Ovary (tissue), 9 donors: ENCODE results near the gene NPPC. TPM values are rescaled to one million over a fixed set of nuclear protein-coding genes. Genes with fewer than 3 reads are reported as not detected.
"Not testable (repeated sequence)": the region's sequence is repeated elsewhere in the genome, so short reads cannot be mapped to it uniquely, and the experiment has no call there.

Experiments used
- DNase-seq, 5 donors: peaks; one replicate each; pipeline ENCODE4 v3.0.0-alpha.2; 2019 to 2020
- H3K27ac ChIP-seq, 2 donors: fragments of 200-600 bp; one replicate each; pipeline versions ENCODE4 v1.5.1 to v1.8.0; 2019 to 2022
- H3K27me3 ChIP-seq: fragments of 200-600 bp; one replicate; pipeline ENCODE4 v1.8.0; 2022
- H3K36me3 ChIP-seq: fragments of 200-600 bp; sonication (generic); one replicate; pipeline ENCODE4 v1.5.1; 2019
- H3K4me1 ChIP-seq: one replicate; pipeline ENCODE4 v1.8.1; 2013; ENCODE audit warnings: mild to moderate bottlenecking, moderate library complexity; ENCODE audit not compliant: insufficient read depth
- H3K4me3 ChIP-seq: fragments of 200-600 bp; sonication (generic); one replicate; pipeline ENCODE4 v1.5.1; 2017
- H3K9me3 ChIP-seq, 2 donors: fragments of 200-600 bp in 1 of 2; sonication (generic) in 1 of 2; one replicate each; pipeline versions ENCODE4 v1.5.1 to v1.8.1; 2013 to 2019; ENCODE audit warnings: mild to moderate bottlenecking in 1 of 2, moderate library complexity in 1 of 2
- CTCF ChIP-seq, 3 donors: fragments of 450-650 bp in 2 of 3; fragments of 200-600 bp in 1 of 3; IDR thresholded peaks; one replicate each; pipeline versions ENCODE4 v1.5.1 to v1.8.0; 2016 to 2022; ENCODE audit warnings: antibody characterized with exemption in 3 of 3, mild to moderate bottlenecking in 1 of 3
- EP300 ChIP-seq: sonication (generic); formaldehyde crosslinking; IDR thresholded peaks from one replicate; pipeline ENCODE4 v1.6.1; 2017; ENCODE audit warnings: antibody characterized with exemption
- POLR2A ChIP-seq: fragments of 450-650 bp; IDR thresholded peaks from one replicate; pipeline ENCODE4 v1.6.1; 2017; ENCODE audit warnings: antibody characterized with exemption, mild to moderate bottlenecking, moderate library complexity
- WGBS, 3 donors: extraction: QIAGEN DNeasy Blood & Tissue Kit in 1 of 3; methylation state at CpG; one replicate each; pipeline versions ENCODE4 v1.1.5 to v1.1.7; 2013 to 2017; 5-methylcytosine and 5-hydroxymethylcytosine counted together
- intact Hi-C, 4 donors: fragments of 100-400 bp; cut with DNase I; formaldehyde crosslinking; loops; one replicate each; pipeline versions ENCODE4 v1.11.0 to v1.15.1; 2022 to 2023
- polyA plus RNA-seq, 2 donors: library from polyadenylated mRNA; stranded (reverse); fragments of 200-250 nt in 1 of 2; fragments of 350-450 nt in 1 of 2; fragmentation: Illumina TruSeq in 1 of 2; extraction: RNeasy Lipid Tissue Mini Kit (QIAGEN cat#74804) in 1 of 2; gene quantifications; one replicate each; pipeline ENCODE4 v1.2.3, GENCODE V29; 2013 to 2014
- total RNA-seq, 7 donors: library from RNA; depleted of rRNA in 2 of 7; stranded (reverse); fragments of >200 nt in 2 of 7; fragmentation: NEBNext Ultra II Directional in 3 of 7; extraction: Animal tissue kit (Norgen Biotek cat#: 25700) in 3 of 7; gene quantifications; one replicate each; pipeline versions ENCODE4 v1.1.0 to v1.2.4, GENCODE V29; 2016 to 2023
- donor health status: DM: no; HTN: no; CAD: no; lungs with moderate emphysema.
- donor health status: DM: no; HTN: no; CAD: no.
- donor health status: Bipolar disorder and iron deficiency.
- donor health status: DM: yes; HTN: yes; CAD: no.
- donor health status: DM: no; HTN: no; CAD: no.
- donor health status: DM: yes; HTN: yes; CAD: no.

Gene NPPC
- total and polyA plus RNA-seq, 9 donors, result 0.18 to 4.3 (median 0.49) TPM; not detected in 3

GRCh38 chr2:231884438-231885140 lies 41.6 kb downstream of the NPPC start:
- intact Hi-C loops, result no loop called here
- H3K36me3 ChIP-seq, result no peaks in the 10 kb centered on the region
- H3K27me3 ChIP-seq, result no peaks in the 10 kb centered on the region
- DNase-seq, result no peak
- peaks cover 0 to 6% of the 10 kb centered on the region in 2 donors for H3K9me3 ChIP-seq
- no peak overlapping the region for H3K4me3 ChIP-seq
- no peak overlapping the region for H3K27ac ChIP-seq
- TF ChIP-seq EP300 (no peak), CTCF (IDR thresholded peaks at IDR 0.05) (no peak), POLR2A (no peak)
- no peaks in the 10 kb centered on the region for H3K4me1 ChIP-seq
- WGBS, 3 donors, result 32 to 39% (median 33%) methylated on average over 8 of the region's 8 CpGs

GRCh38 chr2:231883468-231883881 lies 42.7 kb downstream of the NPPC start:
- H3K4me1 ChIP-seq, result no peaks in the 10 kb centered on the region
- TF ChIP-seq EP300 (no peak), POLR2A (no peak), CTCF (IDR thresholded peaks at IDR 0.05) (no peak)
- H3K27me3 ChIP-seq, result no peaks in the 10 kb centered on the region
- peaks cover 0 to 6% of the 10 kb centered on the region in 2 donors for H3K9me3 ChIP-seq
- no peak overlapping the region for H3K27ac ChIP-seq
- H3K4me3 ChIP-seq, result no peak overlapping the region
- no peaks in the 10 kb centered on the region for H3K36me3 ChIP-seq
- WGBS, 3 donors, result 3 to 7% (median 5%) methylated on average over 5 of the region's 5 CpGs
- intact Hi-C loops, result no loop called here
- no peak for DNase-seq

DNA sequence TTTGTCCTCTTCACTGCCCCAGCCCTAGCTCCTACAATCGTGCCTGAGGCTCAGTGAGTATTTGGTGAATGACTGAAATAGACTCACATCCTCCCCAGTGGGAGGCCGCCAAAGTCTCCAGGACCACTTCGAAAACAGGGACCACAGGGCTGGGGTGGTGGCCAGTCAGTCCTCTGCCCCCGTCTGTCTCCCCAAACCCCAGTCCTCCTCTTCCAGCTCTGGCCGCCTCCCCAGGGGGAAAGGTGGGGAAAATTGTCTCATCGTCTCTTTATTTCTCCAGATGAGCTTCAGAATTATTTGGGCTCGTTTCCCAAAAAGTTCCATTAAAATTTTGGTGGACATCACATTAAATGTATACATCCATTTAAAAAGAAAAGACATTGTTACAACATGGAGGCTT lies 43.5 kb downstream of the NPPC start:
- intact Hi-C loops, result no loop called here
- DNase-seq, result no peak
- Histone ChIP-seq H3K4me1 (no peaks in the 10 kb centered on the region), H3K9me3 (peaks cover 0 to 6% of the 10 kb centered on the region in 2 donors), H3K4me3 (no peak overlapping the region), H3K27me3 (no peaks in the 10 kb centered on the region), H3K36me3 (no peaks in the 10 kb centered on the region), H3K27ac (no peak overlapping the region)
- TF ChIP-seq CTCF (IDR thresholded peaks at IDR 0.05), result no peak
- TF ChIP-seq EP300, result no peak
- no peak for TF ChIP-seq POLR2A
- 68 to 80% (median 74%) methylated on average over 7 of the region's 7 CpGs for WGBS, 3 donors

- DNase-seq, H3K9me3 ChIP-seq, H3K4me3 ChIP-seq, intact Hi-C loops, H3K36me3 ChIP-seq, H3K27ac ChIP-seq, H3K27me3 ChIP-seq, H3K4me1 ChIP-seq: not testable (repeated sequence)
- 80 to 85% (median 81%) methylated on average over 4 of the region's 4 CpGs for WGBS, 3 donors
These were observed 45.8 kb downstream of the NPPC start for GRCh38 chr2:231880371-231880770.

- no peaks in the 10 kb centered on the region for H3K9me3 ChIP-seq
- no peaks in the 10 kb centered on the region for H3K36me3 ChIP-seq
- H3K4me1 ChIP-seq, result no peaks in the 10 kb centered on the region
- intact Hi-C loops, result no loop called here
- TF ChIP-seq EP300 (no peak), POLR2A (no peak), CTCF (IDR thresholded peaks at IDR 0.05) (no peak)
- no peak overlapping the region for H3K4me3 ChIP-seq
- H3K27me3 ChIP-seq, result no peaks in the 10 kb centered on the region
- no peak for DNase-seq
- 77 to 80% (median 79%) methylated on average over 7 of the region's 7 CpGs for WGBS, 3 donors
- H3K27ac ChIP-seq, result no peak overlapping the region
These were observed 47.0 kb downstream of the NPPC start for GRCh38 chr2:231879216-231879615.
